ENCODE data around the gene GSX1.
"Not testable (repeated sequence)": the region's sequence is repeated elsewhere in the genome, so short reads cannot be mapped to it uniquely, and the experiment has no call there.

GSX1 gene

GRCh38 chr13:27792393-27793218 is at the start of gene GSX1:
Gene GSX1, plus strand, starts transcription at chr13:27792483. Its CDS starts 208 bp downstream, at chr13:27792691.
- peak; percentile 75 for DNase-seq (ENCODE audit: low spot score)

- no peak for DNase-seq (ENCODE audit: low spot score)
These were observed 47.5 kb upstream of the GSX1 start for GRCh38 chr13:27744801-27745200.

- DNase-seq (ENCODE audit: low spot score), result no peak
These were observed 47.0 kb upstream of the GSX1 start for GRCh38 chr13:27745301-27745700.

GRCh38 chr13:27748143-27748542 is 44.1 kb upstream of the GSX1 start:
- not testable (repeated sequence) for DNase-seq (ENCODE audit: low spot score)

GRCh38 chr13:27751953-27752532 is 40.2 kb upstream of the GSX1 start:
- no peak for DNase-seq (ENCODE audit: low spot score)

GRCh38 chr13:27765650-27766049 is 26.6 kb upstream of the GSX1 start:
- DNase-seq (ENCODE audit: low spot score), result no peak

GRCh38 chr13:27770809-27771208 is 21.5 kb upstream of the GSX1 start:
- peak; percentile 29 for DNase-seq (ENCODE audit: low spot score)

GRCh38 chr13:27772651-27773425 is 19.4 kb upstream of the GSX1 start:
- DNase-seq (ENCODE audit: low spot score), result no peak

GRCh38 chr13:27774169-27774568 is 18.1 kb upstream of the GSX1 start:
- no peak for DNase-seq (ENCODE audit: low spot score)

GRCh38 chr13:27774651-27775050 is 17.6 kb upstream of the GSX1 start:
- no peak for DNase-seq (ENCODE audit: low spot score)

- DNase-seq (ENCODE audit: low spot score), result no peak
These were observed 16.3 kb upstream of the GSX1 start for GRCh38 chr13:27775943-27776342.

- DNase-seq (ENCODE audit: low spot score), result no peak
These were observed 10.1 kb upstream of the GSX1 start for GRCh38 chr13:27782151-27782550.

GRCh38 chr13:27783111-27783510 is 9.2 kb upstream of the GSX1 start:
- DNase-seq (ENCODE audit: low spot score), result no peak

- no peak for DNase-seq (ENCODE audit: low spot score)
These were observed 4.0 kb upstream of the GSX1 start for GRCh38 chr13:27788271-27788670.

- no peak for DNase-seq (ENCODE audit: low spot score)
These were observed 3.2 kb upstream of the GSX1 start for GRCh38 chr13:27789153-27789494.

- no peak for DNase-seq (ENCODE audit: low spot score)
These were observed 2.6 kb upstream of the GSX1 start for GRCh38 chr13:27789495-27790303.

- DNase-seq (ENCODE audit: low spot score), result no peak
These were observed 1.8 kb upstream of the GSX1 start for GRCh38 chr13:27790523-27790922.

GRCh38 chr13:27791146-27791900 is 960 bp upstream of the GSX1 start:
- DNase-seq (ENCODE audit: low spot score), result no peak

GRCh38 chr13:27791901-27792392 is 336 bp upstream of the GSX1 start:
- DNase-seq (ENCODE audit: low spot score), result no peak

GRCh38 chr13:27793507-27794367 is 1.5 kb downstream of the GSX1 start:
- no peak for DNase-seq (ENCODE audit: low spot score)

All from AG08395 (cell line).